HEK293T (cell line): ENCODE data around the gene ATAD3C.

Experiments
- ARNT ChIP-seq: fragments of 450-650 bp; IDR thresholded peaks from 2 replicates; pipeline ENCODE4 v1.6.1; 2017; ENCODE audit warnings: mild to moderate bottlenecking
- BHLHE40 ChIP-seq: fragments of 450-650 bp; IDR thresholded peaks from 2 replicates; pipeline ENCODE4 v1.6.1; 2016; ENCODE audit warnings: mild to moderate bottlenecking, moderate library complexity, borderline replicate concordance
- CTBP1 ChIP-seq: fragments of 450-650 bp; IDR thresholded peaks from 2 replicates; pipeline ENCODE4 v1.6.1; 2016; ENCODE audit warnings: borderline replicate concordance
- ELF4 ChIP-seq: fragments of 450-650 bp; IDR thresholded peaks from 2 replicates; pipeline ENCODE4 v1.6.1; 2017; ENCODE audit warnings: antibody characterized with exemption
- FOXM1 ChIP-seq: fragments of 450-650 bp; IDR thresholded peaks from 2 replicates; pipeline ENCODE4 v1.6.1; 2017; ENCODE audit warnings: mild to moderate bottlenecking, borderline replicate concordance
- HDGF ChIP-seq: fragments of 450-650 bp; IDR thresholded peaks from 2 replicates; pipeline ENCODE4 v1.6.1; 2017; ENCODE audit warnings: antibody characterized with exemption, borderline replicate concordance
- SUZ12 ChIP-seq: fragments of 450-650 bp; IDR thresholded peaks from 2 replicates; pipeline ENCODE4 v1.6.1; 2016; ENCODE audit warnings: mild to moderate bottlenecking

- no peak for TF ChIP-seq ELF4
- TF ChIP-seq CTBP1, result no peak
- no peak for TF ChIP-seq HDGF
- no peak for TF ChIP-seq FOXM1
- TF ChIP-seq SUZ12, result no peak
- TF ChIP-seq ARNT, result no peak
- no peak for TF ChIP-seq BHLHE40
Measured at GRCh38 chr1:1431845-1432273, 17.6 kb upstream of the ATAD3C start.
